Head of caudate nucleus (tissue), 42 donors: ENCODE data around the gene DNAJB6.
A peak's percentile ranks its signal among the peaks of the same experiment; 100 is the strongest.

Experiments
- DNase-seq, 42 donors: peaks; one replicate each; pipeline versions ENCODE4 v3.0.0 to v3.0.0-alpha.2; 2020 to 2021; ENCODE audit warnings: mixed read lengths in 7 of 42
- intact Hi-C: fragments of 100-400 bp; cut with DNase I; formaldehyde crosslinking; loops from one replicate; pipeline ENCODE4 v1.15.0; 2022

Gene DNAJB6

GRCh38 chr7:157388301-157388700 is 51.5 kb downstream of the DNAJB6 start:
- DNase-seq = peak in 1 of 42 donors; percentile 5
- intact Hi-C loops = no loop called here

DNA sequence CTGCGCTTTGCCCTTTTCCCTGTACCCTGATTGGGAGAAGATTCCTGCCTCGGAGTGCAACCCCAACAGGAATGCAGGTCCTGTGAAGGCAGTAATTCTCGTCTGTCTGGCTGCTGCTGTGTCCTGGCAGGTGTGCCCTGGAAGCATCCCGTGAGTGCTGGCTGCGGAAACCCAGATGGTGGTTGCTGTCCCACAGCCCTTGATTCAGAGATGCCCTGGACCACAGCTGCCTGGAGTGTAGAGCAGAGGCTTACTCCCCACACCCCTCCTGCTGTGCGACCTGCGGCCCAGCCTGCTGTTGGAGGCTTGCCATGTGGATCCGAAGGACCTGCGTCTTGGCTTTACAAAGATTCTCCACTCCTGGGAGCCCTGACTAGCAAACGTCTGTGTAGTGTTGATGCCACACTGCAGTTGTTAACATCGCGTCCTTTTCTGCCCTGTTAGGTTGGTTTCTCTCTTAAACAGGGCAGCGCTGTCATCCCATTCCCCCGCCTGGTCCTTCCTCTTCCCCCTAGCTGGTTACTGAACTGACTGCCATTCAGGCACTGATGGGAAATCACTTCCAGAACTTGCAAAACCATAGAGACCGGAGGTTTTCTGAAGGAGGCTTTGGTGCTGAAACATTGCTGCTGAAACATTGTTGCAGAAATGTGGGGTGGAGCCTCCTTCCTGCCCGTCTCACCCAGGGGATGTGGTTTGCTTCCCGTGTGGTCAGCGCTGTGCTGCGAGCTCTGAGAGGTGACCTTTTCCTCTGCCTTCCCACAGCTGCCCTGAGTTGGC is 53.3 kb downstream of the DNAJB6 start:
- intact Hi-C loops = no loop called here
- DNase-seq = peak in 6 of 42 donors; percentile 8 to 36 (median 20)

DNA sequence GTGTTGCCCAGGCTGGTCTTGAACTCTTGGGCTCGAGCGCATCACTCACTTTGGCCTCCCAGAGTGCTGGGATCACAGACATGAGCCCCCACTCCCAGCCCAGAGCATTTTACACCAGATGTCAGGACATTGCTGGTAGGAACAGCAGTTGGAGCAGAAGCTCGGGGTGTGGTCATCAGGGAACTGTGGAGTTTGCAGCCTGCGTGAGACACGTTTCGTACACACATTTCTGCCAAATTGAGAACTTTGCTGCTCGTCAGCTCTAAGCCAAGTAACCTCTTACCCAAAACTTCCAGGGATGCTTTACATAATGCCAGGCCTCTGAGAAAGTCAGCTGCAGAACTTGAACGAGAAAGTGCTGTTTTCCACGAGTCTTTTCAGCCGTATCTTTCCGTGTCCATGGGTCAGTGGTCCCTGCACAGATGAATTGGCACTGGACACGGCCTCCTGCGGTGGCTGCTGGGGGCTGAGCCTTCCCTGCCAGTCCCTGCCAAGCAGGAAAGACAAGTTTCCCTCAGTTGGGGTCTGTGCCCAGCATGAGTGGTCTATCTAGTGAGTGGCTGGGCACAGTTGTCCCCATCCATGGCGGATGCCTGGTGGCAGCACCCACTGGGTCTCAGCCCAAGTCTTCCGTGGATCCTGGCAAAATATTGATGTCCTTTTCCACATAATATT is 54.4 kb downstream of the DNAJB6 start:
- DNase-seq = peak in 5 of 42 donors; percentile 5 to 33 (median 7)
- intact Hi-C loops = no loop called here

GRCh38 chr7:157392256-157393037 is 55.6 kb downstream of the DNAJB6 start:
- intact Hi-C loops = no loop called here
- peak in 4 of 42 donors; percentile 5 to 12 (median 6) for DNase-seq

DNA sequence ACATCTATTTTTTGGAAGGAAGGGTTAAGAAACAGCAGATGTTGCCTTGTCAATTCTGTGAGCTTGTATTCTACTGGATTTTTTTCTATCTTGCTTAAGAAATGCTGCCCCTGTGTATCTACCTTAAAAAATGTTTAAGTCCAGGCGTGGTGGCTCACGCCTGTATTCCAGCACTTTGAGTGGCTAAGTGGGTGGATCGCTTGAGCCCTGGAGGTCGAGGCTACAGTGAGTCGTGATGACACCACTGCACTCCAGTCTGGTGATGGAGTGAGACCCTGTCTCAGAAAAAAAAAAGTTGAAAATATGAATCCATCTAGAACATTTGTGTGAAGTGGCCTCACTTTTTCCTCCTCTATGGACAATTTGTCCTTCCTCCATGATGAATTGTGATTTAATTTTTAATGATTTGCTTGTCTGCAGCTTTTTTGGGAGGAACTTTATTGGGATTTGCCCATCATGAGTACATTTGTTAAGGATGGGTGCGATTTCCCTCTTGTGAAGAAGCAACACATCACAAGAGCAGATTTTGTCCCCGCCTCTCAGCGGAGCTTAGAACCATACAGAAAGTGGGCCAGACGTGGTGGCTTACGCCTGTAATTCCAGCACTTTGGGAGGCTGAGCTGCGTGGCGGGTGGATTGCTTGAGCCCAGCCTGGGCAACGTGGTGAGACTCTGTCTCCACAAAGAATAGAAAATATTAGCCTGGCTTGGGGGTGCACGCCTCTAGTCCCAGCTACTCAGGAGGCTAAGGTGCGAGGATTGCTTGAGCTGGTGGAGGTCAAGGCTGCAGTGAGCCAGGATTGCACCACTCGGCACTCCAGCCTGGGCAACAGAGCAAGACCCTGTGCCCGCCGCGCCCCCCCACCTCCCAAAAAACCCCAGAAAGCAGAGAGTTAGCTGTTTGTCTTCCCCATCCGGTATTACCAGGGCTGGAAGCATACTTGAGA is 57.7 kb downstream of the DNAJB6 start:
- DNase-seq = peak in 6 of 42 donors; percentile 3 to 34 (median 14)
- intact Hi-C loops = no loop called here

GRCh38 chr7:157395206-157395605 is 58.4 kb downstream of the DNAJB6 start:
- DNase-seq = peak in 1 of 42 donors; percentile 7

DNA sequence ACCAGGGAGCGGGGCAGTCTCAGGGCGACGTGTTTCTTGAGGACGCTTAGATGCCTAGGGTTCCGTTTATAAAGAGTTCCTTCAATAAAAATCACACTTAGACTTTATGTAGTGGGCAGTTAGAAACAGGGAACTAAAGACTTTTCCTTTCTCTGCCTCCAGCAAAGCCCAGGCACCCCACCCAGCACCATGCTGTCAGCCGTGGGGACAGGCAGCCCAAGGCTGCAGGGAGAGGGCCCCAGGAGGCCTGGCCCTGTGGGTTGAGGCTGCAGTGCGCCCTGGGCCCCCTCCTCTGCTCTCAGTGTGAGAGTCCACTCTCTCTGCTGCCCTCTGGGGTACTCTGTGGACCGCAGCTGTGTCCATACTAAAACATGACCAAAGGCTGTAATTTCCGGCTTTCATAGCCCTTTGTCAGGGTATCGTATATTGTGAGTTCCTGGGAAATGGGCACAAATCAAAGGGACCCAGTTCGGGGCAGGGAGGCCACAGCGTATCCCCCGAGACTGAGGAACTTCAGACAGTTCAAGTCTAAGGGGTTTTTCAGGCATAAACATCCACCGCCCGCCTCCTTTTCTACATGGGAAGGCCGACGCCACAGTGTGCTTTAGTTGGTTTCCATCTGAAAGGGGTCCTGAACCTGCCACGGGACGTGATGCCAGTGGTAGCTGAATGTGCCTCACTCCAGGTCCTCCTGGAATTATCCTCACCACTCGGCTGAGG is 59.7 kb downstream of the DNAJB6 start:
- peak in 3 of 42 donors; percentile 3 to 37 (median 3) for DNase-seq
- intact Hi-C loops = no loop called here

More at GRCh38 chr7:157395206-157395605, 58.4 kb downstream of the DNAJB6 start:
- intact Hi-C loops = no loop called here

- peak in 2 of 42 donors; percentile 8 to 14 for DNase-seq
- intact Hi-C loops = no loop called here
Measured at GRCh38 chr7:157397036-157397720, 60.4 kb downstream of the DNAJB6 start.

DNA sequence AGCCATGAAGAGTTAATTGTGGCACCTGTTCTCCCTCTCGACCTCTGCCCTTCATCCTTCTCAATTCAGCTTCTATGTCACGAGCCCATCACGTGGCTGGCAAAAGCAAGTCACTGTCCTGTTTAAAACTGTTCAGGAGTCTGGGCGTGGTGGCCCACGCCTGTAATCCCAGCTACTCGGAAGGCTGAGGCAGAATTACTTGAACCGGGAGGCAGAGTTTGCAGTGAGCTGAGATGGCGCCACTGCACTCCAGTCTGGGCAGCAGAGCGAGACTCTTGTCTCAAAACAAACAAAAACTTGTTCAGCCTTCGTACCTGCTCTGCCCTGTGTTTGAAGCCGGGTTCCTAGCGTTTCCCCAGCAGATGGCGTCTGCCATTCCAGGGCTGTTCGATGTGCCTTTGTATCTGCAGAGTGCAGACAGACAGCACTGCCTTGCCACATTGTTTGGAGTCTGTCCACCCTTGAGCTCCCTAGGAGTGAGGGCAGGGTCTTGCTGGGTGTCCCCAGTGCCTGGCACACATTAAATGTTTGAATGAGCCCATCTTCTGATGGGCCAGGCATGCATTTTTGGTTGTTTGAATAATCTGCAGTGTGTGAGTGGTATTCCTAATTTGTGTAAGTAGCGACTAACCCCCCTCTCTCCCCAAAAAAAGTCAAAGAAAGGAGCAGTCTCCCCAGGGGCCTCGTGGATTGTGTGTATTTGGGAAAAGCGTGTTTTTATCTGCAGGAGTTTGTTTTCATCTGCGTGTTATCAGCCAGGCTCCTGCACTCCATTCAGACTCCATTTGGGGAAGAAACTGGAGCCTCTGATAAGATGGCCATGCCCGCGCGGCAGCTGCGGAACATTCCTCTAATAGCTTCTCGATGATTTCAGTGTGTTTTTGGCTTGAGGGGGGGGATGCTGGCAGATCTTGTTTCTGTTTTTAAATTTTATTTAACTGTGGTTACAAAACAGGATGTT is 61.2 kb downstream of the DNAJB6 start:
- peak in 15 of 42 donors; percentile 22 to 61 (median 41) for DNase-seq
- intact Hi-C loops = no loop called here

GRCh38 chr7:157399086-157399687 is 62.4 kb downstream of the DNAJB6 start:
- peak in 3 of 42 donors; percentile 6 to 19 (median 11) for DNase-seq
- intact Hi-C loops = no loop called here

DNA sequence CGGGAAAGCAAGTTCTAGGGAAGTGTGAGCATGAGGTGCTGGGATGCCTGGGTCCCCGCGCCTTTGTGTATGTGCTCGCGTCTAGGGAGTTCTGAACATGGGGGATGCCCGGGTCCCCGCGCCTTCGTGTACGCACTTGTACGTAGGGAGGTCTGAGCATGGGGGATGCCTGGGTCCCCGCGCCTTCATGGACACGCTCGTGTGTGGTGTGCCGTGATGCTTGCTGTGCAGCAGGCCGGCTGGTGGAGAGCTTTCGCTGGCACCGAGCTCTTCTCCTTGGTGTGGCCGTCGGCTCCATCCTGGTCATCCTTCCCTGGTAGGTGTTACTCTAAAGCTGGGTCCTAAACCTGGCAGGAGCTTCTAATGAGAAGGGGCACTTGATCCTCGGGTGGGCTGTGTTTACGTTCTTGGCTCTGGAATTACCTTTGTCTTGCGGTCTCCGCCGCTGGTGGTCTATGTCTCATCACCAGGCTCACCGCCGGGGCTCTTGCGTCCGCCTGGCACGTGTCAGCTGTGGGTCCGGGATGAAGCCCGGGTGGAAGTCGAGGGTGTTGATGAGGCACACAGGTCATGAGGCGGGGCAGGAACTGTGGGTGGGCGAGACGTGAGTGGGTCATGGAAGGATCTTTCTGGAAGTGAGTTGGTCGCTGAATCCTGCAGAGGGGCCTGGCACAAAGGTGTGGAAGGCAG is 63.5 kb downstream of the DNAJB6 start:
- peak in 2 of 42 donors; percentile 13 to 28 for DNase-seq
- intact Hi-C loops = no loop called here

DNA sequence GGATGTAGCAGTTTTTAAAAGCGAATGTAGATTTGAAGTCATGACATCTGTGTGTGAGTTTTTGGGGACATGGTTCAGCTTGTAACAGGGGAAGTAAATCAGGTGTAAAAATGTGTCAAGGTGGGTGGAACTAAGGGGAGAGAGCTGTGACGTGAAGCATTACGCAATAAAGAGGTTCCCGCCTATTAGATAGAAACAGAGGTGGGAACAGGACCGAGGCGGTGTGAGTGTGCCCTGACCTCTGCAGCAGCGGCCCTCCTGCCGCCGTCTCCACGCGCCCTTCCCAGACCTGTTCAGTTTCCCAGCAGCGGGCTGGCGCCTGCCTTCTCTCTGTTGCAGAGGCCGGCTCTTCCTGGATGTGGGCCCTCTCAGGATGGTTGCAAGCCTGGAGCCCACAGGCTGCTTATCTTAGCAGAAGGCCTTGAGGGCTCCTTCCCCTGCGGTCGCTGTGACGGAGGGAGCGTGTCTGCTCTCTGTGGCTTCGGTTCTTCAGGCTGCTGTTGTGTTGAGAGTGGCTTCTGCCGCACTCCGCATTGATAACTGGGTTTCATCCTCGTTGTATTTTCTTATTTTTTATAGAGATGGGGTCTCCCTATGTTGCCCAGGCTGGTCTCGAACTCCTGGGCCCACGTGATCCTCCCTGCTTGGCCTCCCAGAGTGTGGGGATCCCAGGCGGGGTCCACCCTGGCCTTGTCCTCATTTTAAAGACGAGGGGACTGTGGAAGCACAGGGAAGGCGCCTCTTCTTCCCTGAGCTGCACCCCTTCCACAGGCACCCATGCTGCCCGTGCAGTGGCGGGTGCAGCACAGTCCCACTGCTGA is 65.0 kb downstream of the DNAJB6 start:
- DNase-seq = peak in 2 of 42 donors; percentile 14 to 18
- intact Hi-C loops = no loop called here

- peak in 2 of 42 donors; percentile 6 to 23 for DNase-seq
- intact Hi-C loops = no loop called here
Measured at GRCh38 chr7:157402388-157402703, 65.5 kb downstream of the DNAJB6 start.

DNA sequence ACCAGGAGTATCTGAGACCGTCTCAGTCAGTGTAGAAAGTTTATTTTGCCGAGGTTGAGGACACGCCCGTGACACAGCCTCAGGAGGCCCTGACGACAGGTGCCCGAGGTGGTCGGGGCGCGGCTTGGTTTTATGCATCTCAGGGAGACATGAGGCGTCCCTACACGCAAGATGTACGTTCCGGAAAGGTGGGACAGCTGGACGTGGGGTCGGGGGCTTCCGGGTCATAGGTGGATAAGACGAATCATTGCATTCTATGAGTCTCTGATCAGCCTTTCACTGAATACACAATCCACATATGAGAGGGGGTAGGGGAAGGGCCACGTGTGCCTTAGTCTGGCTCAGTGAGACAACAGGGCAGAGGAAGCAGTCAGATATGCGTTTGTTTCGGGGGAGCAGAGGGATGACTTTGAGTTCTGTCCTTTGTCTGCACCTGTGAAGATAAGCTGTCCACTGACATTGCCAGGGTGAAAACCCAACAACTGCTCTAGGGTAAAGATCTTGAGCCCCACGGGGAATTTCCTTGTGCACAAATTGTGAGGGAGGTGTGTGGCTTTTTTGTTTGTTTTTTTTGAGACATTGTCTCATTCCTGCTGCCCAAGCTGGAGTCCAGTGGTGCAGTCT is 66.2 kb downstream of the DNAJB6 start:
- peak in 2 of 42 donors; percentile 9 to 13 for DNase-seq
- intact Hi-C loops = no loop called here
